Sigmoid colon (tissue), 7 donors: ENCODE results near the gene CFAP58. TPM values are rescaled to one million over a fixed set of nuclear protein-coding genes. Genes with fewer than 3 reads are reported as not detected.
A peak's percentile ranks its signal among the peaks of the same experiment; 100 is the strongest.

Experiments
- DNase-seq: peaks from one replicate; pipeline ENCODE4 v3.0.0-alpha.2; 2019
- H3K27ac ChIP-seq, 4 donors: fragments of 200-600 bp; sonication (generic); one replicate each; pipeline ENCODE4 v1.5.1; 2016 to 2019; ENCODE audit warnings: mild to moderate bottlenecking in 1 of 4
- H3K27me3 ChIP-seq, 3 donors: fragments of 200-600 bp; sonication (generic); one replicate each; pipeline ENCODE4 v1.5.1; 2019; ENCODE audit warnings: mild to moderate bottlenecking in 1 of 3
- H3K36me3 ChIP-seq, 4 donors: fragments of 200-600 bp; sonication (generic); one replicate each; pipeline ENCODE4 v1.5.1; 2016 to 2019
- H3K4me1 ChIP-seq, 4 donors: fragments of 200-600 bp; sonication (generic); one replicate each; pipeline ENCODE4 v1.5.1; 2017 to 2019
- H3K4me3 ChIP-seq, 4 donors: fragments of 200-600 bp; sonication (generic); one replicate each; pipeline ENCODE4 v1.5.1; 2017 to 2019; ENCODE audit warnings: mild to moderate bottlenecking in 2 of 4, moderate library complexity in 1 of 4
- H3K9me3 ChIP-seq, 4 donors: fragments of 200-600 bp in 3 of 4; sonication (generic) in 3 of 4; one replicate each; pipeline versions ENCODE4 v1.5.1 to v1.6.1; 2013 to 2019
- EP300 ChIP-seq, 4 donors: sonication (generic); formaldehyde crosslinking; IDR thresholded peaks; one replicate each; pipeline ENCODE4 v1.6.1; 2017; ENCODE audit warnings: antibody characterized with exemption in 4 of 4
- POLR2A ChIP-seq, 2 donors: fragments of 450-650 bp; IDR thresholded peaks; one replicate each; pipeline ENCODE4 v1.6.1; 2016; ENCODE audit warnings: antibody characterized with exemption in 2 of 2, mild to moderate bottlenecking in 2 of 2, moderate library complexity in 2 of 2
- POLR2AphosphoS5 ChIP-seq, 4 donors: sonication (generic); formaldehyde crosslinking; IDR thresholded peaks; one replicate each; pipeline ENCODE4 v1.6.1; 2017; ENCODE audit warnings: antibody characterized with exemption in 4 of 4
- WGBS, 2 donors: extraction: QIAGEN DNeasy Blood & Tissue Kit; methylation state at CpG; one replicate each; pipeline ENCODE4 v1.1.7; 2013; 5-methylcytosine and 5-hydroxymethylcytosine counted together
- intact Hi-C: fragments of 100-400 bp; cut with DNase I; formaldehyde crosslinking; loops from one replicate; pipeline ENCODE4 v1.15.1; 2023
- polyA plus RNA-seq, 3 donors: library from polyadenylated mRNA; stranded (reverse); fragments of 200-250 nt; gene quantifications; one replicate each; pipeline ENCODE4 v1.2.3, GENCODE V29; 2013
- total RNA-seq, 4 donors: library from RNA; depleted of rRNA; stranded (reverse); fragments of >200 nt; gene quantifications; one replicate each; pipeline ENCODE4 v1.1.0, GENCODE V29; 2016
- TF ChIP-seq, protein P1 (sequence below), 4 experiments: fragments of 450-650 bp in 3 of 4; fragments of 200-600 bp in 1 of 4; IDR thresholded peaks; one replicate each; pipeline ENCODE4 v1.5.1; 2016 to 2019; ENCODE audit warnings: antibody characterized with exemption in 4 of 4, mild to moderate bottlenecking in 3 of 4, moderate library complexity in 2 of 4
- donor health status: healthy with polysubstance abuse.
- donor health status: Bipolar disorder and iron deficiency.
- donor health status: healthy.

Gene CFAP58
- total and polyA plus RNA-seq, 7 donors = 0.09 to 1.1 (median 0.55) TPM; not detected in 2

DNA sequence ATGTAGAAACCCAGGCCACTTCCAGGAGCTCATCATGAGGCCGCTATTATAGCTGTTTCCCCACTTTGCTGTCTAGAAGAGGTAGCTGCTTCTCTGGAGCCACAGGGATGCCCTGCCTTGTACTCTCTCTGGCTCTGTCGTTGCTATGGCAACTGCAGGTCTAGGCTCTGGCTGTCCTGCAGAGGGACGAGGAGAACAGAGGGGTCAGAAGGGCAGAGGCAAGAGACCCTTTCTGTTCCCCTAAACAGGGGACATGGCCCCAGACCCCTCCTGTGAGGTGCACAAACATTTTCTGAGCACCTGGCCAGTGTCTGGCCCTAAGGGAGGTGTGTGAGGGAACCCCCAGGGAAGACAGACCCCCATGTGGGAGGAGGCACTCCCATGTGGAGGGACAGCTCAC, 46.7 kb upstream of the CFAP58 start:
- Histone ChIP-seq H3K4me3 (no peak overlapping the region), H3K9me3 (no peaks in the 10 kb centered on the region), H3K27ac (peak overlapping the region in 1 of 4 donors; percentile 92), H3K4me1 (peaks cover 0 to 17% (median 6%) of the 10 kb centered on the region in 4 donors), H3K27me3 (no peaks in the 10 kb centered on the region), H3K36me3 (peaks cover 0 to 11% (median 0%) of the 10 kb centered on the region in 4 donors)
- TF ChIP-seq, protein P1, sequence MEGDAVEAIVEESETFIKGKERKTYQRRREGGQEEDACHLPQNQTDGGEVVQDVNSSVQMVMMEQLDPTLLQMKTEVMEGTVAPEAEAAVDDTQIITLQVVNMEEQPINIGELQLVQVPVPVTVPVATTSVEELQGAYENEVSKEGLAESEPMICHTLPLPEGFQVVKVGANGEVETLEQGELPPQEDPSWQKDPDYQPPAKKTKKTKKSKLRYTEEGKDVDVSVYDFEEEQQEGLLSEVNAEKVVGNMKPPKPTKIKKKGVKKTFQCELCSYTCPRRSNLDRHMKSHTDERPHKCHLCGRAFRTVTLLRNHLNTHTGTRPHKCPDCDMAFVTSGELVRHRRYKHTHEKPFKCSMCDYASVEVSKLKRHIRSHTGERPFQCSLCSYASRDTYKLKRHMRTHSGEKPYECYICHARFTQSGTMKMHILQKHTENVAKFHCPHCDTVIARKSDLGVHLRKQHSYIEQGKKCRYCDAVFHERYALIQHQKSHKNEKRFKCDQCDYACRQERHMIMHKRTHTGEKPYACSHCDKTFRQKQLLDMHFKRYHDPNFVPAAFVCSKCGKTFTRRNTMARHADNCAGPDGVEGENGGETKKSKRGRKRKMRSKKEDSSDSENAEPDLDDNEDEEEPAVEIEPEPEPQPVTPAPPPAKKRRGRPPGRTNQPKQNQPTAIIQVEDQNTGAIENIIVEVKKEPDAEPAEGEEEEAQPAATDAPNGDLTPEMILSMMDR (IDR thresholded peaks at IDR 0.05) = no peak
- TF ChIP-seq POLR2A (IDR thresholded peaks at IDR 0.05) (no peak), EP300 (IDR thresholded peaks at IDR 0.05) (no peak), POLR2AphosphoS5 (IDR thresholded peaks at IDR 0.05) (no peak)
- intact Hi-C loops = no loop called here
- WGBS, 2 donors = 73 to 86% methylated on average over 3 of the region's 3 CpGs
- DNase-seq = peak; percentile 54

DNA sequence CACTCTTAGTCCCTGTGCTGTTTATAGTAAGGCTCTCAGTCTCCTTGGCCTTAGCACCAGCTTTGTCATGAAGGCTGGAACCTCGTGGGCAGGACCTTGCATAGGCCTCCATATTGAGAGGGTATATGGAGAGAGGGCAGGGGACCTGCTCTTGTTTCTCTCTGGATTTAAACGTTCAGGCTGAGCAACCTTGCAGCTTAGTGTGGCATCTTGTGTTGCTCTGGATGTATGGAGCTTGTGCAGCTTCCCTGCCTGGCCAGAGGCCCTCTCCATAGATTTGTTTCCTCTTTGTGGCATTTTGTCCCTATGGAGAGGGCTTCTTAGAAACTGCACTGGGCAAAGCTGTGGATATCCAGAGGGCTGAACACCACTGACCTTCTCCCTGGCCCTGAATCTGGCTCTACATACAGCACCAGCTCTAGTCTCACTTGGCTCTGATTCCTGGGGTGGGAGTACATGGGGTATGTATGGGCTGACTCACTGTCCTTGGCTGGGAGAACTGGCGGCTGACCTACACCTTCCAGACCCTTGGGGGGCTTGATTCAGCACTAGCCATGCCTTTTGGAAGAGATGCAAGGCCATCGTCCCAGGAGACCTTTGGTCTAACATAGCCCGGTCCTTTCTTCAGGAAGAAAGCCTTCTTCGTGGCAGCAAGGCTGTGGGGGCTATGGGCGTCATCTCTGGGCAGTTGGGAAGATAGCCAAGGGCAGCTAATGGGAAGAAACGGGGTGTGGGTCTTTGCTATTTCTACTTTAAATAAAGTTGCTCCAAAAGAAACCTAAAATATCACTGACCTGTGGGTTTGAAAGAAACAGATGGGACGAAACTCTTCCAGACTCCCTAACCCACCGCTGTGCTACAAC, 45.8 kb upstream of the CFAP58 start:
- Histone ChIP-seq H3K27me3 (no peaks in the 10 kb centered on the region), H3K4me1 (peaks cover 0 to 17% (median 6%) of the 10 kb centered on the region in 4 donors), H3K9me3 (no peaks in the 10 kb centered on the region), H3K4me3 (no peak overlapping the region), H3K27ac (peak overlapping the region in 1 of 4 donors; percentile 17), H3K36me3 (peaks cover 0 to 19% (median 6%) of the 10 kb centered on the region in 4 donors)
- 76 to 82% methylated on average over 10 of the region's 10 CpGs for WGBS, 2 donors
- intact Hi-C loops = no loop called here
- TF ChIP-seq EP300 (IDR thresholded peaks at IDR 0.05) (no peak), POLR2AphosphoS5 (IDR thresholded peaks at IDR 0.05) (no peak)
- DNase-seq = peak; percentile 58

DNA sequence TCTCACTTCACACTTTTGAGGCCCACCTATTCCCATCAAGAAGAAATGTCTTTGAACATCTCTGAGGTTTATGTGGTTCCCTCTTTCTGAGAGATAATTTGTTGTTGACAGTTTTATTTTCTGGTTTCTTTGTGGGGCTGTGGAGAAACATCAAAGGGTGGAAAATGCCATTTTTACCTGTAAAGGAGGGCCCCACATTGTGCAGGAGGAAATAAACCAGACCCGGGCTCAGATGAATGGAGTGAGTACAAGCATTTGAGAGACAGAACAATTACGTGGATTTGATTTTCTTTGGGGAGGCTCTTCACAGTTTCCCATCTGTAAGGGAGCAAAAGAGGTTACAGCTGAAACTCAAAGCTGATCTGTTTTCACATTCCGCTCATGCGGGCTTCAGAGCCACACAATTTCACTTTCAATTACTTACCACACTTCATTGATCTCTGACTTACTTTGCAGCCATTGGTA, 45.2 kb upstream of the CFAP58 start:
- intact Hi-C loops = no loop called here

DNA sequence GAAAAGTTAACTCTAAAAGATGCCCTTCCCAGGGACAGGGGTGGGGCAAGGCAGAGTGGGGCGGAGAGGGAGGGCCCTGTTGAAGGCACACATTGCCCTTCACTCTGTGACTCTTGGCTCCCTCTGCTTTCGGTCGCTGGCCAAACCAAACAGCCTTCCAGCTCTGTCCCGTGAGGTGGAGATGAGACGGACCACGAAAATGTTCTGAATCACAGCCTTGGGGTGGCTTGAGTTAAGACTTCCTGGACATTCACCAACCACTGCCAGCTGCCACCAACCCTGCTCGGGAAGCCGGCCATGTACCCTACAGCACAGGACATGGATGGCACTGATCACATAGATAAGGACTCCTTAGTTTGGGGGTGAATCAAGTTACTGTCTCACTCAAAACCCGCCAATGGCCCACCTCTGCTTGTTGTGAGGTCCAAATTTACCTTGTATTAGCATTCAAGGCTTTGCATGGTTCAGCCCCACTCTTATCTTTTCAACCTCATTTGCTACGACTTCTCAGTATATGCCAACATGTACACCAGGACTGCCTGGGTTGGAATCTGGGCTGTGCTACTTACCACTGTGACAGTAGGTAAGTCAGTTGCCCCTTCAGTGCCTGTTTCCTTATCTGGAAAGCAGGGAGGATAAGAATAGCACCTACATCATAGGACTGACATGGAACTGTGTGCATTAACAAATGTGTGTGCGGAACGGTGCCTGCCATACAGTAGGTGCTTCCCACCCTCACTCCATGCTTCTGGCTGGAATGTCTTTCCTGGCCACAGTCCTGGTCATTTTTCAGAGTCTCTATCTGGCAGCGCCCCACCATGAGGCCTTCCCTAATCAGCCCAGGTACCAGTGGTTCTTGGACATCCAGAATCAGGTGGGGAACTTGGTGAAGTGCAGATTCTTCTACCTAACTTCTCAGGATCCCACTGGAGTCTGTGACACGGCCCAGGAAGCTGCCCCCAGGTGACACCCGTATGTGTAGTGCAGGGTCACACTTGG, 43.4 kb upstream of the CFAP58 start:
- intact Hi-C loops = no loop called here
- TF ChIP-seq, protein P1 (IDR thresholded peaks at IDR 0.05) = no peak
- peak in 2 of 4 donors; percentile 4 to 8 for TF ChIP-seq POLR2AphosphoS5 (IDR thresholded peaks at IDR 0.05)
- Histone ChIP-seq H3K27ac (peak overlapping the region in 2 of 4 donors; percentile 27 to 55), H3K27me3 (no peaks in the 10 kb centered on the region), H3K36me3 (peaks cover 16 to 44% (median 29%) of the 10 kb centered on the region in 4 donors), H3K4me3 (no peak overlapping the region), H3K9me3 (no peaks in the 10 kb centered on the region), H3K4me1 (peaks cover 0 to 16% (median 6%) of the 10 kb centered on the region in 4 donors)
- DNase-seq = peak; percentile 67
- 89 to 92% methylated on average over 15 of the region's 15 CpGs for WGBS, 2 donors

More for the DNA sequence above, 45.2 kb upstream of the CFAP58 start:
- Histone ChIP-seq H3K36me3 (peaks cover 0 to 26% (median 12%) of the 10 kb centered on the region in 4 donors), H3K4me1 (peaks cover 0 to 17% (median 6%) of the 10 kb centered on the region in 4 donors), H3K27ac (peak overlapping the region in 1 of 4 donors; percentile 17), H3K4me3 (no peak overlapping the region), H3K9me3 (no peaks in the 10 kb centered on the region), H3K27me3 (no peaks in the 10 kb centered on the region)
- WGBS, 2 donors = 58 to 80% methylated on average over 4 of the region's 4 CpGs
- TF ChIP-seq, protein P1 (IDR thresholded peaks at IDR 0.05) = no peak
- TF ChIP-seq POLR2A (IDR thresholded peaks at IDR 0.05) = no peak
- no peak for TF ChIP-seq POLR2AphosphoS5 (IDR thresholded peaks at IDR 0.05)
- TF ChIP-seq EP300 (IDR thresholded peaks at IDR 0.05) = no peak
- peak; percentile 29 for DNase-seq
